Tibial nerve (tissue), 3 donors: ENCODE results near the gene CFAP20DC.

Source experiments
- CTCF ChIP-seq, 5 experiments: fragments of 200-600 bp in 3 of 5; fragments of 450-650 bp in 2 of 5; sonication (generic) in 3 of 5; IDR thresholded peaks; one replicate each; pipeline ENCODE4 v1.5.1; 2016 to 2019; ENCODE audit warnings: antibody characterized with exemption in 5 of 5, mild to moderate bottlenecking in 3 of 5, moderate library complexity in 2 of 5
- POLR2A ChIP-seq, 2 donors: fragments of 450-650 bp; IDR thresholded peaks; one replicate each; pipeline ENCODE4 v1.6.1; 2017; ENCODE audit warnings: antibody characterized with exemption in 2 of 2, mild to moderate bottlenecking in 2 of 2, moderate library complexity in 2 of 2

DNA sequence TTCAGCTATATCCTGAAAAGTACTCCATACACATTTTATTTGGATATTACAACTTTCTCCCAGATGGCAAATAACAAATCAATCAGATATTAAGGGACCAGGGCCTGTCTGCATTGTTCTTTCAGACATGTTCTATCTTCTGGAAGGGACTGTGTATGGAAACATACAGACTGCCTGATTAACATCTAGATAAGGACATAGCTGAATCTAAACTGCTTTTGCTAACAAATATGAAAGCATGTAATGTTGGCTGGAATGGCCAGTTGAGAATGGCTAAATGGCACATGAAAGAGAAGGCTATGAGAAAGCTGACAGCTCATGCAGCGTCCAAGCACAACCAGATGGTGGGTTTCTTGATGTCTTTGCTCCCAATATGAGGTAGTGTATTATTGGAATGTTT, 149.4 kb downstream of the CFAP20DC start:
- TF ChIP-seq CTCF (IDR thresholded peaks at IDR 0.05) (no peak), POLR2A (IDR thresholded peaks at IDR 0.05) (no peak)
